ENCODE results near the gene GFI1.

GFI1 gene

GRCh38 chr1:92465256-92465647 lies 21.5 kb downstream of the GFI1 start:
- no peak overlapping the region for H3K4me3 ChIP-seq (ENCODE audit: low read depth, low read length)
- in situ Hi-C loops (cut with HindIII; ENCODE audit: low sequenced_read_pairs): no loop called here
- DNase-seq (ENCODE audit: low read depth): no peak
- no peak for TF ChIP-seq CTCF (IDR thresholded peaks at IDR 0.05; ENCODE audit: low read depth, low read length, missing control alignments)

- in situ Hi-C loops (cut with HindIII; ENCODE audit: low sequenced_read_pairs): no loop called here
- no peak for TF ChIP-seq CTCF (IDR thresholded peaks at IDR 0.05; ENCODE audit: low read depth, low read length, missing control alignments)
- DNase-seq (ENCODE audit: low read depth): no peak
- H3K4me3 ChIP-seq (ENCODE audit: low read depth, low read length): no peak overlapping the region
Measured at GRCh38 chr1:92464588-92465255, 22.0 kb downstream of the GFI1 start.

- H3K4me3 ChIP-seq (ENCODE audit: low read depth, low read length): no peak overlapping the region
- no peak for DNase-seq (ENCODE audit: low read depth)
- TF ChIP-seq CTCF (IDR thresholded peaks at IDR 0.05; ENCODE audit: low read depth, low read length, missing control alignments): no peak
- in situ Hi-C loops (cut with HindIII; ENCODE audit: low sequenced_read_pairs): no loop called here
Measured at GRCh38 chr1:92461364-92462097, 25.2 kb downstream of the GFI1 start.

GRCh38 chr1:92459871-92460320 lies 26.8 kb downstream of the GFI1 start:
- in situ Hi-C loops (cut with HindIII; ENCODE audit: low sequenced_read_pairs): no loop called here
- DNase-seq (ENCODE audit: low read depth): no peak
- H3K4me3 ChIP-seq (ENCODE audit: low read depth, low read length): no peak overlapping the region
- TF ChIP-seq CTCF (IDR thresholded peaks at IDR 0.05; ENCODE audit: low read depth, low read length, missing control alignments): no peak

- in situ Hi-C loops (cut with HindIII; ENCODE audit: low sequenced_read_pairs): no loop called here
Measured at GRCh38 chr1:92458146-92458545, 28.6 kb downstream of the GFI1 start.

GRCh38 chr1:92447976-92448375 lies 38.7 kb downstream of the GFI1 start:
- in situ Hi-C loops (cut with HindIII; ENCODE audit: low sequenced_read_pairs): no loop called here

More at GRCh38 chr1:92458146-92458545, 28.6 kb downstream of the GFI1 start:
- no peak overlapping the region for H3K4me3 ChIP-seq (ENCODE audit: low read depth, low read length)
- no peak for TF ChIP-seq CTCF (IDR thresholded peaks at IDR 0.05; ENCODE audit: low read depth, low read length, missing control alignments)
- no peak for DNase-seq (ENCODE audit: low read depth)

More at GRCh38 chr1:92447976-92448375, 38.7 kb downstream of the GFI1 start:
- no peak for DNase-seq (ENCODE audit: low read depth)
- no peak overlapping the region for H3K4me3 ChIP-seq (ENCODE audit: low read depth, low read length)
- TF ChIP-seq CTCF (IDR thresholded peaks at IDR 0.05; ENCODE audit: low read depth, low read length, missing control alignments): no peak

Measured in astrocyte of the cerebellum (primary cell).